Lung (tissue), 12 donors: ENCODE data around the gene RPL11. TPM values are rescaled to one million over a fixed set of nuclear protein-coding genes. Genes with fewer than 3 reads are reported as not detected.
"Not testable (repeated sequence)": the region's sequence is repeated elsewhere in the genome, so short reads cannot be mapped to it uniquely, and the experiment has no call there.

Experiments used
- ATAC-seq: fragments of 200-7000 bp; cut with Tn5 transposase; one replicate; pipeline ENCODE4 v1.9.1; 2020; ENCODE audit warnings: moderate number of reproducible peaks; ENCODE audit not compliant: insufficient read depth, low FRiP score
- DNase-seq, 3 donors: peaks; one replicate each; pipeline ENCODE4 v3.0.0-alpha.2; 2013 to 2017
- H3K27ac ChIP-seq, 2 donors: one replicate each; pipeline ENCODE4 v1.5.1; 2013; ENCODE audit warnings: mild to moderate bottlenecking in 2 of 2, moderate library complexity in 2 of 2, control low read depth in 1 of 2, inconsistent platforms in 1 of 2, low read depth in 1 of 2, low read length in 1 of 2
- H3K27me3 ChIP-seq, 3 donors: one replicate each; pipeline ENCODE4 v1.5.1; 2013; ENCODE audit warnings: low read length in 2 of 3; ENCODE audit not compliant: control insufficient read depth in 3 of 3, insufficient read depth in 3 of 3
- H3K36me3 ChIP-seq, 4 donors: one replicate each; pipeline ENCODE4 v1.5.1; 2013; ENCODE audit warnings: low read length in 4 of 4, mild to moderate bottlenecking in 1 of 4, moderate library complexity in 1 of 4; ENCODE audit not compliant: control insufficient read depth in 4 of 4, insufficient read depth in 4 of 4
- H3K4me1 ChIP-seq, 5 donors: one replicate each; pipeline ENCODE4 v1.5.1; 2013; ENCODE audit warnings: low read length in 5 of 5, mild to moderate bottlenecking in 2 of 5, moderate library complexity in 1 of 5; ENCODE audit not compliant: control insufficient read depth in 5 of 5, insufficient read depth in 5 of 5
- H3K4me3 ChIP-seq: one replicate; pipeline ENCODE4 v1.5.1; 2013; ENCODE audit warnings: mild to moderate bottlenecking, control low read depth, moderate library complexity
- H3K9ac ChIP-seq, 2 donors: one replicate each; pipeline ENCODE4 v1.5.1; 2013; ENCODE audit warnings: low read length in 2 of 2, control low read depth in 1 of 2; ENCODE audit not compliant: insufficient read depth in 1 of 2
- H3K9me3 ChIP-seq, 4 donors: one replicate each; pipeline ENCODE4 v1.5.1; 2013; ENCODE audit warnings: low read length in 3 of 4, mild to moderate bottlenecking in 1 of 4, moderate library complexity in 1 of 4; ENCODE audit not compliant: control insufficient read depth in 4 of 4, insufficient read depth in 3 of 4
- CTCF ChIP-seq: IDR thresholded peaks from 2 replicates; pipeline ENCODE4 v1.5.1; 2012; ENCODE audit warnings: mild to moderate bottlenecking; ENCODE audit errors: control extremely low read depth, extremely low read depth
- WGBS, 2 donors: extraction: QIAGEN DNeasy Blood & Tissue Kit; methylation state at CpG; one replicate each; pipeline ENCODE4 v1.1.7; 2013; 5-methylcytosine and 5-hydroxymethylcytosine counted together
- polyA plus RNA-seq, 2 donors: library from polyadenylated mRNA; stranded (reverse); fragments of 200-250 nt; gene quantifications; one replicate each; pipeline ENCODE4 v1.2.1, GENCODE V29; 2013
- total RNA-seq, 2 donors: library from RNA; depleted of rRNA in 1 of 2; stranded (reverse); fragments of >200 nt in 1 of 2; gene quantifications; one replicate each; pipeline ENCODE4 v1.2.1, GENCODE V29; 2014 to 2021
- donor health status: control.
- donor health status: control.
- donor health status: Bipolar disorder and iron deficiency.
- donor health status: healthy.
- donor health status: DM: yes; HTN: yes; CAD: no.

RPL11 gene
- total and polyA plus RNA-seq, 4 donors = 775 to 3,087 (median 1,442) TPM

- H3K36me3 ChIP-seq = no peaks in the 10 kb centered on the region
- no peaks in the 10 kb centered on the region for H3K4me1 ChIP-seq
- DNase-seq (peak; percentile 55 to 71 (median 64)), ATAC-seq (no peak)
- no peak overlapping the region for H3K4me3 ChIP-seq
- TF ChIP-seq CTCF = no peak
- WGBS, 2 donors = 14 to 29% methylated on average over 6 of the region's 6 CpGs
- peaks cover 0 to 2% (median 0%) of the 10 kb centered on the region in 3 donors for H3K27me3 ChIP-seq
- H3K27ac ChIP-seq = no peak overlapping the region
- peaks cover 0 to 3% (median 0%) of the 10 kb centered on the region in 4 donors for H3K9me3 ChIP-seq
- H3K9ac ChIP-seq = no peak overlapping the region
These were observed 18.4 kb upstream of the RPL11 start for GRCh38 chr1:23673086-23673813.

GRCh38 chr1:23679815-23680214 is 11.8 kb upstream of the RPL11 start:
- H3K4me1 ChIP-seq = no peaks in the 10 kb centered on the region
- no peak for TF ChIP-seq CTCF
- H3K9ac ChIP-seq = no peak overlapping the region
- ATAC-seq = no peak
- H3K27ac ChIP-seq = no peak overlapping the region
- H3K9me3 ChIP-seq = no peaks in the 10 kb centered on the region
- 92 to 93% methylated on average over 4 of the region's 4 CpGs for WGBS, 2 donors
- DNase-seq = no peak
- no peaks in the 10 kb centered on the region for H3K36me3 ChIP-seq
- no peak overlapping the region for H3K4me3 ChIP-seq
- peaks cover 0 to 3% (median 2%) of the 10 kb centered on the region in 3 donors for H3K27me3 ChIP-seq

GRCh38 chr1:23682946-23683345 is 8.7 kb upstream of the RPL11 start:
- Histone ChIP-seq H3K36me3 (no peaks in the 10 kb centered on the region), H3K9me3 (no peaks in the 10 kb centered on the region), H3K27me3 (peaks cover 0 to 3% (median 0%) of the 10 kb centered on the region in 3 donors), H3K27ac (no peak overlapping the region), H3K9ac (no peak overlapping the region), H3K4me1 (no peaks in the 10 kb centered on the region), H3K4me3 (no peak overlapping the region)
- DNase-seq (no peak), ATAC-seq (no peak)
- no peak for TF ChIP-seq CTCF

- Histone ChIP-seq H3K9me3 (no peaks in the 10 kb centered on the region), H3K4me1 (no peaks in the 10 kb centered on the region), H3K27me3 (peaks cover 0 to 3% (median 0%) of the 10 kb centered on the region in 3 donors), H3K4me3 (no peak overlapping the region), H3K27ac (no peak overlapping the region), H3K9ac (no peak overlapping the region), H3K36me3 (no peaks in the 10 kb centered on the region)
- 70 to 90% methylated on average over 2 of the region's 2 CpGs for WGBS, 2 donors
- DNase-seq = no peak
- no peak for ATAC-seq
- no peak for TF ChIP-seq CTCF
These were observed 7.2 kb upstream of the RPL11 start for GRCh38 chr1:23684415-23684814.

GRCh38 chr1:23685197-23685596 is 6.4 kb upstream of the RPL11 start:
- not testable (repeated sequence) for H3K27me3 ChIP-seq, H3K9me3 ChIP-seq, H3K9ac ChIP-seq, H3K4me3 ChIP-seq, H3K4me1 ChIP-seq, ATAC-seq, H3K27ac ChIP-seq, DNase-seq, H3K36me3 ChIP-seq
- 57 to 66% methylated on average over 7 of the region's 7 CpGs for WGBS, 2 donors
